Measurements from ENCODE around the gene ANKRD7. TPM values are rescaled to one million over a fixed set of nuclear protein-coding genes. Genes with fewer than 3 reads are reported as not detected.
"Not testable (repeated sequence)": the region's sequence is repeated elsewhere in the genome, so short reads cannot be mapped to it uniquely, and the experiment has no call there.

Gene ANKRD7
- total and polyA plus RNA-seq, 4 donors, result 0.42 TPM; not detected in 3

DNA sequence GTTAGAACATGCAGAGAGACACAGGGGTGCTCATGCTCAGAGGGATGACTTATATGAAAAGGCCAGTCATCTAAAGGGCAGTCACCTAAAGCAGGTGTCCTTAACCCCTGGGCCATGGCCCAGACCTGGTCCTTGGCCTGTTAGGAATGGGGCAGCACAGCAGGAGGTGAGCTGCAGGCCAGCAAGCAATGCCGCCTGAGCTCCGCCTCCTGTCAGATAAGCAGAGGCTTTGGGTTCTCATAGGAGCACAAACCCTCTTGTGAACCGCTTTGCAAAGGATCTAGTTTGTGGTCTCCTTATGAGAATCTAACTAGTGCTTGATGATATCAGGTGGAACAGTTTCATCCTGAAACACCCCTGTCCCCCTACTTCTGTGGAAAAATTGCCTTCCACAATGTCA, 14.5 kb downstream of the ANKRD7 start:
- no peaks in the 10 kb centered on the region for H3K36me3 ChIP-seq (ENCODE audit: control insufficient read depth in 4 of 4, insufficient read depth in 3 of 4, low read depth in 1 of 4, low read length in 3 of 4)
- no peak overlapping the region for H3K9ac ChIP-seq (ENCODE audit: low read depth in 1 of 2, low read length in 2 of 2)
- DNase-seq (ENCODE audit: low spot score), result no peak
- TF ChIP-seq HNF4G (IDR thresholded peaks at IDR 0.05) (no peak), TAF1 (conservative IDR thresholded peaks at IDR 0.05) (no peak), FOXA1 (IDR thresholded peaks at IDR 0.05) (no peak), NR2F2 (IDR thresholded peaks at IDR 0.05) (no peak), SP1 (IDR thresholded peaks at IDR 0.05) (no peak)
- TF ChIP-seq, protein P1, sequence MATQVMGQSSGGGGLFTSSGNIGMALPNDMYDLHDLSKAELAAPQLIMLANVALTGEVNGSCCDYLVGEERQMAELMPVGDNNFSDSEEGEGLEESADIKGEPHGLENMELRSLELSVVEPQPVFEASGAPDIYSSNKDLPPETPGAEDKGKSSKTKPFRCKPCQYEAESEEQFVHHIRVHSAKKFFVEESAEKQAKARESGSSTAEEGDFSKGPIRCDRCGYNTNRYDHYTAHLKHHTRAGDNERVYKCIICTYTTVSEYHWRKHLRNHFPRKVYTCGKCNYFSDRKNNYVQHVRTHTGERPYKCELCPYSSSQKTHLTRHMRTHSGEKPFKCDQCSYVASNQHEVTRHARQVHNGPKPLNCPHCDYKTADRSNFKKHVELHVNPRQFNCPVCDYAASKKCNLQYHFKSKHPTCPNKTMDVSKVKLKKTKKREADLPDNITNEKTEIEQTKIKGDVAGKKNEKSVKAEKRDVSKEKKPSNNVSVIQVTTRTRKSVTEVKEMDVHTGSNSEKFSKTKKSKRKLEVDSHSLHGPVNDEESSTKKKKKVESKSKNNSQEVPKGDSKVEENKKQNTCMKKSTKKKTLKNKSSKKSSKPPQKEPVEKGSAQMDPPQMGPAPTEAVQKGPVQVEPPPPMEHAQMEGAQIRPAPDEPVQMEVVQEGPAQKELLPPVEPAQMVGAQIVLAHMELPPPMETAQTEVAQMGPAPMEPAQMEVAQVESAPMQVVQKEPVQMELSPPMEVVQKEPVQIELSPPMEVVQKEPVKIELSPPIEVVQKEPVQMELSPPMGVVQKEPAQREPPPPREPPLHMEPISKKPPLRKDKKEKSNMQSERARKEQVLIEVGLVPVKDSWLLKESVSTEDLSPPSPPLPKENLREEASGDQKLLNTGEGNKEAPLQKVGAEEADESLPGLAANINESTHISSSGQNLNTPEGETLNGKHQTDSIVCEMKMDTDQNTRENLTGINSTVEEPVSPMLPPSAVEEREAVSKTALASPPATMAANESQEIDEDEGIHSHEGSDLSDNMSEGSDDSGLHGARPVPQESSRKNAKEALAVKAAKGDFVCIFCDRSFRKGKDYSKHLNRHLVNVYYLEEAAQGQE (IDR thresholded peaks at IDR 0.05), result no peak
- no peaks in the 10 kb centered on the region for H3K4me1 ChIP-seq (ENCODE audit: control insufficient read depth in 4 of 4, insufficient read depth in 4 of 4, low read length in 3 of 4)
- WGBS, result 88% methylated on average over 3 of the region's 3 CpGs
- H3K9me3 ChIP-seq (ENCODE audit: control insufficient read depth in 4 of 4, low read length in 3 of 4), result no peaks in the 10 kb centered on the region
- H3K27ac ChIP-seq (ENCODE audit: low read depth in 1 of 2, low read length in 2 of 2), result no peak overlapping the region
- H3K27me3 ChIP-seq (ENCODE audit: control insufficient read depth in 4 of 4, insufficient read depth in 4 of 4, low read length in 3 of 4), result no peaks in the 10 kb centered on the region
- H3K4me3 ChIP-seq (ENCODE audit: low read depth in 1 of 3, low read length in 3 of 3), result no peak overlapping the region

DNA sequence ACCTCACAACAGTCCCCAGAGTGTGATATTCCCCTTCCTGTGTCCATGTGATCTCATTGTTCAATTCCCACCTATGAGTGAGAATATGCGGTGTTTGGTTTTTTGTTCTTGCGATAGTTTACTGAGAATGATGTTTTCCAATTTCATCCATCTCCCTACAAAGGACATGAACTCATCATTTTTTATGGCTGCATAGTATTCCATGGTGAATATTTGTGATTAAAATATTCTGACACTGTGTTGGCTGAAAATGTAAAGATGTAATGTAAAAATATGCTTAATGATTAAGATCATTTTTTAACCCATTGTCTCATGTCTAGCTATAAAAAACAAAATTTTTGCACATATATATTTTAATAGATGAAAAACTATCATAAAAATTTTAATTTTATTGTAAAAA, 15.8 kb downstream of the ANKRD7 start:
- H3K4me1 ChIP-seq (ENCODE audit: control insufficient read depth in 4 of 4, insufficient read depth in 4 of 4, low read length in 3 of 4); H3K27me3 ChIP-seq (ENCODE audit: control insufficient read depth in 4 of 4, insufficient read depth in 4 of 4, low read length in 3 of 4); DNase-seq (ENCODE audit: low spot score); H3K9ac ChIP-seq (ENCODE audit: low read depth in 1 of 2, low read length in 2 of 2); H3K27ac ChIP-seq (ENCODE audit: low read depth in 1 of 2, low read length in 2 of 2); H3K9me3 ChIP-seq (ENCODE audit: control insufficient read depth in 4 of 4, low read length in 3 of 4); H3K36me3 ChIP-seq (ENCODE audit: control insufficient read depth in 4 of 4, insufficient read depth in 3 of 4, low read depth in 1 of 4, low read length in 3 of 4); H3K4me3 ChIP-seq (ENCODE audit: low read depth in 1 of 3, low read length in 3 of 3): not testable (repeated sequence)
- 95% methylated on average over 2 of the region's 2 CpGs for WGBS

DNA sequence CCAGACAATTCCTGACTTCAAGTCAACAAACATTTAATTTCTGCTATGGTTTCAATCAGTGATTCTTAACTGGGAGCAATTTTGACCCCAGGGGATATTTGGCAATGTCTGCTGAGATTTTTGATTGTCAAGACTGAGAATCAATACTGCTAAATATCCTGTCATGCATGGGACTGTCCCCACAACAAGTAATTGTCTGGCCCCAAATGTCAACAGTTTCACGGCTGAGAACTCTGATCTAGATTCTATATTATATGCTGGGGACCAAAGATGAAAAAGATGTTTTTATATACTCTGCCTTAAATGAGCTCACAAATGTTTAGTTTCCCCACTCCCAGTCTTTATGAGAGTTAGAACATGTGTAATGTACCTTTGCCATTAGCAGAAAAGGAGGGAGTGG, 19.2 kb downstream of the ANKRD7 start:
- WGBS, result 62% methylated on average over 1 of the region's 1 CpG
- H3K9ac ChIP-seq (ENCODE audit: low read depth in 1 of 2, low read length in 2 of 2), result no peak overlapping the region
- no peak for DNase-seq (ENCODE audit: low spot score)
- H3K4me3 ChIP-seq (ENCODE audit: low read depth in 1 of 3, low read length in 3 of 3), result no peak overlapping the region
- H3K9me3 ChIP-seq (ENCODE audit: control insufficient read depth in 4 of 4, low read length in 3 of 4), result no peaks in the 10 kb centered on the region
- no peaks in the 10 kb centered on the region for H3K27me3 ChIP-seq (ENCODE audit: control insufficient read depth in 4 of 4, insufficient read depth in 4 of 4, low read length in 3 of 4)
- H3K36me3 ChIP-seq (ENCODE audit: control insufficient read depth in 4 of 4, insufficient read depth in 3 of 4, low read depth in 1 of 4, low read length in 3 of 4), result no peaks in the 10 kb centered on the region
- H3K4me1 ChIP-seq (ENCODE audit: control insufficient read depth in 4 of 4, insufficient read depth in 4 of 4, low read length in 3 of 4), result no peaks in the 10 kb centered on the region
- TF ChIP-seq FOXA2 (IDR thresholded peaks at IDR 0.05) (no peak), TAF1 (conservative IDR thresholded peaks at IDR 0.05) (no peak), FOXA1 (IDR thresholded peaks at IDR 0.05) (no peak), HNF4G (IDR thresholded peaks at IDR 0.05) (no peak), EGR1 (IDR thresholded peaks at IDR 0.05; ENCODE audit: low read depth in 2 of 2) (no peak), HNF4A (conservative IDR thresholded peaks at IDR 0.05) (no peak), JUND (IDR thresholded peaks at IDR 0.05) (no peak), RAD21 (IDR thresholded peaks at IDR 0.05) (no peak), NR2F2 (IDR thresholded peaks at IDR 0.05) (no peak), SP1 (IDR thresholded peaks at IDR 0.05) (no peak), RXRA (IDR thresholded peaks at IDR 0.05) (no peak), GABPA (IDR thresholded peaks at IDR 0.05 in 1 of 2, conservative IDR thresholded peaks at IDR 0.05 in 1 of 2) (no peak), YY1 (IDR thresholded peaks at IDR 0.05) (no peak)
- TF ChIP-seq, protein P2, sequence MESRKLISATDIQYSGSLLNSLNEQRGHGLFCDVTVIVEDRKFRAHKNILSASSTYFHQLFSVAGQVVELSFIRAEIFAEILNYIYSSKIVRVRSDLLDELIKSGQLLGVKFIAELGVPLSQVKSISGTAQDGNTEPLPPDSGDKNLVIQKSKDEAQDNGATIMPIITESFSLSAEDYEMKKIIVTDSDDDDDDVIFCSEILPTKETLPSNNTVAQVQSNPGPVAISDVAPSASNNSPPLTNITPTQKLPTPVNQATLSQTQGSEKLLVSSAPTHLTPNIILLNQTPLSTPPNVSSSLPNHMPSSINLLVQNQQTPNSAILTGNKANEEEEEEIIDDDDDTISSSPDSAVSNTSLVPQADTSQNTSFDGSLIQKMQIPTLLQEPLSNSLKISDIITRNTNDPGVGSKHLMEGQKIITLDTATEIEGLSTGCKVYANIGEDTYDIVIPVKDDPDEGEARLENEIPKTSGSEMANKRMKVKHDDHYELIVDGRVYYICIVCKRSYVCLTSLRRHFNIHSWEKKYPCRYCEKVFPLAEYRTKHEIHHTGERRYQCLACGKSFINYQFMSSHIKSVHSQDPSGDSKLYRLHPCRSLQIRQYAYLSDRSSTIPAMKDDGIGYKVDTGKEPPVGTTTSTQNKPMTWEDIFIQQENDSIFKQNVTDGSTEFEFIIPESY (IDR thresholded peaks at IDR 0.05), result no peak
- TF ChIP-seq, protein P3, sequence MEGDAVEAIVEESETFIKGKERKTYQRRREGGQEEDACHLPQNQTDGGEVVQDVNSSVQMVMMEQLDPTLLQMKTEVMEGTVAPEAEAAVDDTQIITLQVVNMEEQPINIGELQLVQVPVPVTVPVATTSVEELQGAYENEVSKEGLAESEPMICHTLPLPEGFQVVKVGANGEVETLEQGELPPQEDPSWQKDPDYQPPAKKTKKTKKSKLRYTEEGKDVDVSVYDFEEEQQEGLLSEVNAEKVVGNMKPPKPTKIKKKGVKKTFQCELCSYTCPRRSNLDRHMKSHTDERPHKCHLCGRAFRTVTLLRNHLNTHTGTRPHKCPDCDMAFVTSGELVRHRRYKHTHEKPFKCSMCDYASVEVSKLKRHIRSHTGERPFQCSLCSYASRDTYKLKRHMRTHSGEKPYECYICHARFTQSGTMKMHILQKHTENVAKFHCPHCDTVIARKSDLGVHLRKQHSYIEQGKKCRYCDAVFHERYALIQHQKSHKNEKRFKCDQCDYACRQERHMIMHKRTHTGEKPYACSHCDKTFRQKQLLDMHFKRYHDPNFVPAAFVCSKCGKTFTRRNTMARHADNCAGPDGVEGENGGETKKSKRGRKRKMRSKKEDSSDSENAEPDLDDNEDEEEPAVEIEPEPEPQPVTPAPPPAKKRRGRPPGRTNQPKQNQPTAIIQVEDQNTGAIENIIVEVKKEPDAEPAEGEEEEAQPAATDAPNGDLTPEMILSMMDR (IDR thresholded peaks at IDR 0.05; ENCODE audit: low read depth, low read length, missing input control), result no peak
- TF ChIP-seq, protein P4, sequence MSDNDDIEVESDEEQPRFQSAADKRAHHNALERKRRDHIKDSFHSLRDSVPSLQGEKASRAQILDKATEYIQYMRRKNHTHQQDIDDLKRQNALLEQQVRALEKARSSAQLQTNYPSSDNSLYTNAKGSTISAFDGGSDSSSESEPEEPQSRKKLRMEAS (IDR thresholded peaks at IDR 0.05), result no peak
- TF ChIP-seq, protein P1 (IDR thresholded peaks at IDR 0.05), result no peak
- TF ChIP-seq, protein P5, sequence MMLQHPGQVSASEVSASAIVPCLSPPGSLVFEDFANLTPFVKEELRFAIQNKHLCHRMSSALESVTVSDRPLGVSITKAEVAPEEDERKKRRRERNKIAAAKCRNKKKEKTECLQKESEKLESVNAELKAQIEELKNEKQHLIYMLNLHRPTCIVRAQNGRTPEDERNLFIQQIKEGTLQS (IDR thresholded peaks at IDR 0.05), result no peak
- no peak overlapping the region for H3K27ac ChIP-seq (ENCODE audit: low read depth in 1 of 2, low read length in 2 of 2)

Measured in liver (tissue), 9 donors.